Activated CD8-positive, alpha-beta memory T cell treated with anti-CD3 and anti-CD28 coated beads for 36 hours (primary cell): ENCODE results near the gene C10orf143. TPM values are rescaled to one million over a fixed set of nuclear protein-coding genes. Genes with fewer than 3 reads are reported as not detected.

ENCODE experiments used
- CTCF ChIA-PET: fragments of 350-600 bp; sonication (Branson Sonifier 250); formaldehyde crosslinking; loops from one replicate; lab custom pipeline; 2021; ENCODE audit warnings: antibody characterized with exemption; lab: Charles Lee
- POLR2A ChIA-PET: fragments of 350-600 bp; sonication (Branson Sonifier 250); formaldehyde crosslinking; loops from one replicate; lab custom pipeline; 2021; ENCODE audit warnings: antibody characterized with exemption; lab: Charles Lee
- total RNA-seq, 2 experiments: library from RNA; stranded (reverse); gene quantifications; one replicate each; pipeline ENCODE4 v1.2.3, GENCODE V29; 2021

The C10orf143 gene
- total RNA-seq, 2 experiments from 2014 or later = 4.0 to 5.0 TPM

DNA sequence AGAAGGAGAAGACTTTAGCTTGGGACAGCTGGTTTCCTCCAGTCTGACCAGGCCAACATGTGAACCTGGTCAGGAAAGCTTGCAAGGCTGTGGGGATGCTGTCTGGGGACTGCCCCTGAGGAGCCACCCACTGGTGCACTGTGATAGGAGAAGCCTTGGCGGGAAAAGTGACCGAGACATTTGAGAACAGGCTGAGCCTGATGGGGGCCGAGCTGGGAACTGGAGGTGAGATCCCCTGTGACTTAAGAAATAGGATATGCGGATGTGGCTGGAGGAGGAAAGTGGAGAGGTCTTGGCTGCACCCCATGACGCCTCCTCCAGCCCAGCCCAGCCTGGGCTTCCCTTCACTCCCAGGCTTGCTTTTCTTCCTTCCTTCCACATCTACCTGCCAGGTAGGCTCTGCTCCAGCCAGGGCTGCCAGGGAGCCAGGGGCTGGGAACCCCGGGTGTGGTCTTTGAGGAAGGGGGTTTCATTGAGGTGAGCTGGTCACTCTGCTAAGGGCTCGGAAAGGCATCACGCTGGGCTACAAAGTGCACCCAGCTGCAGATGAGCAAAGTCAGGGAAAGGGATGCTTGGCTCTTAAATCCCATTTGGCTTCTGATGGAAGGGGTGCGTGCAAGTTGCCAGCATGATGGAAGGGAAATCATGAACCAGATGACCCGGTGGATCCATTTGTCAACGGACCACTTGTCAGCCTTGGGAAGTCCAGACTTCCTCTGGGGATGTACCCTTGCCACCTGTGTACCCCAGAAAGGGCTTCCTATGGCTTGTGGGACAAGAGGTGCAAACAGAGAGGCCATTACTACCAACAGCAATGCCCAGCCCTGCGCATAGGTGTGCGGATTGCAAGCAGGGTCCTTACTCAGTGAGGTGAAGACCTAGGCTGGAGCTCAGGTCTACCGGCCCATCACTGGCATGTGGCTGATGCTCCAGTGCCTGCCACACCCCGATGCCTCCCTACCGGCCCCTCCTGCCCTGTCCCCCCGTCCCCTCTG, 66.3 kb downstream of the C10orf143 start:
- ChIA-PET CTCF (no interaction called here), POLR2A (no interaction called here)

DNA sequence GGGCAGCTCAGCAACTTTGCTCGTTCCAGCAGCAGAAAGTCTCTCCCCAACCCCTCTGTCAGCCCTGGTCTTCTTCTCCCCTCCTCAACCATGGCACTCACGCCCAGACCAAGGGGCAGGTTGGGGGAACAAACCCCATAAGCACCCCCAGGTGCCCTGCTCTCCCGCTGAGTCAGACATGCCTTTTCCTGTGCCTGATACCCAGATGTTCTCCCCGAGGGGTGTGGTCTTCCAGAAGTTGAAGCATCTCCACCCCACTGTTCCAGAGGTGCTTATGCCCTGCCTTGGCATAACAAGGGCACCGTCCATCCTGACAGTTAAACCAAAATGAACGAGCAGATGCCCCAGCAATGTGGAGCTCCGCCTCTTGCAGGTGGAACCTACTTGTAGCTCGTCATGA, 67.1 kb downstream of the C10orf143 start:
- ChIA-PET POLR2A (no interaction called here), CTCF (no interaction called here)

DNA sequence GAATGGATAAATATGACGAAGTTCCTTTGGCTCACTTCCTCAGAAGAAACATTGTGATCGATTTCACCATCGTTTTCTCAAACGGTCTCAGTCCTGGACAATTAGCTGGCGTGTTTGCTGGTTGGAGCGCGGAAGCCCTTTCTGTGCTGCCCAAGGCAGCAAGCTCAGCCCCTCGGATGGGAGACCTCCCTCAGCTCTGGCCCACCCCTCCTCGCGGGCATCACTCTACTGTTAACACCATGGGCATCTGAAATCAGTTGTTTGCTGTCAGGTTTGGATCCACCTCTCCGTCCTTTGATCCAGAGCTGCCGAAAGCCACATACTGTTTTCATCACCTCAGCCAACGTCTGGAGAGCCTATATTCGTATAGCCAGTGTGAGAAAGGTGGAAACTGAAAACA, 68.2 kb downstream of the C10orf143 start:
- ChIA-PET CTCF (no interaction called here), POLR2A (no interaction called here)

DNA sequence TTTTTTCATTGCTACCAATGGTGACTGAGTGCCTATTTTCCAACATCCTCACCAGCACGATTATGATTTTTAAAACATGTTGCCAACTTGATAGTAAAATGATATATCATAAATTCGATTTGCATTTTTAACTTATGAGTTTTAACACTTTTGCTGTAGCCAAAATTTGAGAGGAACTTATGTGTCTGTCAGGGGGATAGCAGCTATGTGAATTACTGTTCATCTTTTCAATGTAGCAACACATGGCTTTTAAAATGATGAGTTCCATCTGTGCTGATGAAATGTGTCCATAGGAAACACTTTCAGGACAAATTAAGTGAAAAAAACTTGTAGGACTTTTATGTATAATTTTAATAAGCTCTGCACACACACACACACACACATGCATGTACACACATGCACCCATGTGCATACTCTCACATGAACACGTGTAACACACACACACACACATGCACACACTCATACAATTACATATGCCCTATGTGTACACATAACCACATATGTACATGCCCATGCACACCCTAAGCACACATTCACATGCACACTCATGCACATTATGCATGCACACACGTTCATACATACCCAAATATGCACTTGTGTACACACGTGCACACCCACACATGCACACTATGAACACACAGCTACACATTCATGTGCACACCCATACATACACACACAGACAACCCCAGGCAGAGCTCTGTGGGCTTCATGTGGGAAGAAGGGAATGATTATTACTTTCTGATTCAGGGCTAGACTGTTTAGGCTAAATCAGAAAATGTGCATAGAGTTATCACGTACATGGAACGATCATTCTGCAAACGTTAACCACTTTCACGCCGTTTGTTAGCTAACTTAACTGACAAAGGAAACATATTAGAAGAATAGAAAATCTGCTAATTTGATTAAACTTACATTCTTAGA, 68.9 kb downstream of the C10orf143 start:
- POLR2A ChIA-PET = no interaction called here

DNA sequence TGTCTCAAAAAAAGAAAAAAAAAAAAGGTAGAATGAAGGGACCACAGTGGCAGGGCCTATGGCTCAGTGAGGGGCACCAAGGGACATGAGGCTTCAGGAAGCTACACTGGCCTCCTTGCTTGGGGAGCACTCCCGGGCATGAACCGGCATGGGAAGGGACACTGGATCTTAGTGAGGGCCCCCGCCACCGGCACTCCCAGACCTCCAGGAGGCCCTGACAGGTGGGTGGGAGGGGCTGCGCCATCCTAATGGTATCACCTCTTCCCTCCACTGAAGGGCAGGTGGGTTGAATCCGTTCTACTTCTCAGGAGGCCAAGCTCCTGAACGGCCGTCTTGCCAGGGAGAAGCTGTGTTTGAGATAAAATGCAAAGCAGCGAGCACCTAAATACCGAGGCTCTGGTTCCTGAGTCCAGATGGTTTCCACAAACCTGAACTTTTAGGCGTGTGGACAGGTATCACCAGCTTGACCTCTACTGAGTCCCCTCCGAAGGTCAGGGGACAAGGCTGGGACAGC, 69.8 kb downstream of the C10orf143 start:
- ChIA-PET CTCF (no interaction called here), POLR2A (no interaction called here)

More for the DNA sequence above, 68.9 kb downstream of the C10orf143 start:
- CTCF ChIA-PET = no interaction called here

DNA sequence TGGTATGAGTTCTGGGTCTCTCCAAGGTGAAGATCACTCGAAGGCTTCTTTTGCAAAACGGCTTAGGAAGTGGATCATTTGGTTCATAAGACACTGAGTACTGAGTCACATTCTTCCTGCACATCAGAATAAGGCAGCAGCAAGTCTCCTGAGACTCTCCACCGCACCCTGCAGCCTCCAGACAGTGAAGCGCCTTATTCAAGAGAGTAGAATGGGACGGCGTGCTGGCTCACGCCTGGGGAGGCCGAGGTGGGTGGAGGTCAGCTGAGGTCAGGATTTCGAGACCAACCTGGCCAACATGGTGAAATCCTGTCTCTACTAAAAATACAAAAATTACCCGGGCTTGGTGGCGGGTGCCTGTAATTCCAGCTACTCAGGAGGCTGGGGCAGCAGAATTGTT, 70.3 kb downstream of the C10orf143 start:
- ChIA-PET POLR2A (no interaction called here), CTCF (no interaction called here)

DNA sequence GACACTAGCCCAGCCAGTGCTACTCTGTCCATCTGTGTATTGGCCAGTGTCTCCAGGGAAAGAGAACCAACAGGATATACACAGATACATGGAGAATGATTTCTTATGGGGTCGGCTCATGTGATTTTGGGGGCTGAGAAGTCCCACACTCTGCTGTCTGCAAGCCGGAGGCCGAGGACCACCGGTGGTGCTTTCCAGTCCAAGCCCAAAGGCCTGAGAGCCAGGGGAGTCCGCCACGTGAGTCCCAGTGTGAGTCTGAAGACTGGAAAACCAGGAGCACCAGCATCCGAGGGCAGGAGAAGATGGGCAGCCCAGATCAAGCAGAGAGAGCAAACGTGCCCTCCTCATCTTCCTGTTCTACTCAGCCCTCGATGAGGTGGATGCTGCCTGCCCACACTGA, 71.5 kb downstream of the C10orf143 start:
- CTCF ChIA-PET = no interaction called here
- POLR2A ChIA-PET = no interaction called here

DNA sequence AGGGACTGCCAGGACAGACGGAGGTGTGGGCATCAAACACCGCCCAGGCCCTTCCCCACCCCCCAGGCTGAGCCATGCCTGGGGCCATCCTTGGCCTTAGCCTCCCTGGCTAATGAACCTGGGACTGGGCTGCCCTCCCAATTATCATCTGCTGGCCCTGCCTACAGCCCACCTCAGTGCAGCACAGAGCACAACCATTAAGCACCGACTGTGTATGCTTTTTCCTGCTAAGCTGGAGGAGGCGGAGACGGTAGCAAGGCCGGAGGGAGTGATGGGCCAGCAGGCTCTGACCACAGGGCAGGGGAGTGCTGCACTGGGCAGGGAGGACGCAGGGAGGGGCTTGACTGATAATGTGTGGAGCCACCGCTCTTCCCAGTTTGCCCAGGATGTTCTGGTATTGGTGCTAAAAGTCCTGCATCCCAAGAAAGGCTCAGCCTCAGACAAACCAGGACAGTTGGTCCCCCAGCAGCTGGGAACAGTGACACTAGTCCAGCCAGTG, 72.0 kb downstream of the C10orf143 start:
- POLR2A ChIA-PET = no interaction called here
- CTCF ChIA-PET = no interaction called here

DNA sequence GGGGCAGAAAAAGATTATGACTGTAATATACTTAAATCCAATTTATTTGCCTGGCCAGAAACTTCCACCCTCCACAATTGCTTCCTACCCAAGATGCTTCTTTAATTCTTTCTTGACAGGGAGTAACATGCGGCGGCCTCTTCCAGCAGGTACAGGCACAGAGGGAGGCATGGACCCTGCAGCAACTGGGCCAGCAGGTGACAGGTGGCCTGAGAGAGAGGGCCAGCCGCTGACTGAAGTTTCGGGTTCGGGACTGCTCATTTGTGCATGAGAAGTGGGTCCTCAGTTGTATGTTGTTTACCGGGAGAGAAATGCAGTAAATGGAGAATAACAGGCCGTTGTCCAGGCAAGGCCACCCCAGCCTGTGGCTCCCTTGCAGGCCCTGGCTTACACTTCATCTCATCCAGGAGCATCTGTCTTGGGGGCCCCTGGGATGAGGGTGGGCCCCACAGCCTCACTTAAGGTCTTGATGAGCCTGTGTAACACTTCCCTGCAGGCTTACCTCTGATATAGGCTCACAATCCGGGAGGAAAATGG, 72.5 kb downstream of the C10orf143 start:
- ChIA-PET POLR2A (no interaction called here), CTCF (no interaction called here)

DNA sequence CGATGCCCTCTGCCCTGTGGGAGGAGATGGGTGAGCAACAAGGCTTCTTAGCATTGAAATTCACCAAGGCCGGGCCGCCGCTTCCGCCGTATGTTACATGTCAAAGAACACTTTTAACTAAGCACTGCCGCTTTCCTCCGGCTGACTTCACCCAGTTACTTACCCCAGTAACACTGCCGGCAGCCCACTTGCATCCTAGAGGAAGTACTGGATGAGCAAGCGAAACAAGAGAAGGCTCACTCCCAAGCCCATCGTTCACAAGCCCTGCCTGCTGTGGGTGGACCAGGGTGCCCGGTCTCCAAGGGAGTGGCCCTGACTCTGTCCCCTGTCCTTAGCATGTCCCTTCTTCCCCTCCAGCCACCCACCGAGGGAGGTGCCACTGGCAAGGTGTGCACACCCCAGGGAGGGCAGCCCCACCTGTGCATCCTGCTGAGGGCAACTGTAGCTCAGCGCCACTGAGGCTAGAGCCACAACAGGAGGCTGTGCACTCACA, 73.4 kb downstream of the C10orf143 start:
- CTCF ChIA-PET = no interaction called here
- POLR2A ChIA-PET = no interaction called here

DNA sequence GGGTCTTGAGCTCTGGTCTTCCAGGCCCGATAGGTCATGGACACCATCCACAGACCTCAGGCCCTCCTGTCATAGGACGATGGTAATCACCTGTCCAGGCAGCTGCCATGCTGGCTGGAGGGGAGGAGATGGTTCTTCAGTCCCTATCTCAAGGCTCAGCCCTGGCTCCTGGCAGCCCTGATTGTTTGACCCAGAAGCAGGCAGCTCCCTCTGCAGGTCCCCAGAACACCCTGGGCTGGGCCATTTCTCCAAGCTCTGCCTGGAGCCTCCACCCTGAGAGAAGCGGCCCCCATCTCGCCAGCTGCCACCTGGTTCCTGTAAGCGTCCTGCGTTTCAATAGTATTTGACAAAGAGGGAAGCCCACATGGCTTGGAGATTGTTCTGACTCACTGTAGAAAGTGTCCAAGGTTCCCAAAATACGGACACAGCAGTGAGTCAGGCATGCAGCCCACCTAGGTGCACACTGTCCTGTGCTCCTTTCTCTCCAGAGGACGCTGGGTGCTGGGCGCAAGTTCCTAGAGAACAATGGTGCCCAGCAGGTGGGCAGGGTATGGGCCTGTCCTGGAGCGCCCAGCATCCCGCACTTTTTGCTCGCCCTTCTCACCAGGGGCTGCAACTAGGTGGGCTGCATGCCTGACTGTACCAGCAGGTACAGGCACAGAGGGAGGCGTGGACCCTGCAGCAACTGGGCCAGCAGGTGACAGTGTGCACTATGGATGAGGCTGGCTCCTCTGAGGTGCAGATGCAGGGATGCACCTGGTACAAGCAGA, 74.1 kb downstream of the C10orf143 start:
- ChIA-PET CTCF (no interaction called here), POLR2A (no interaction called here)

DNA sequence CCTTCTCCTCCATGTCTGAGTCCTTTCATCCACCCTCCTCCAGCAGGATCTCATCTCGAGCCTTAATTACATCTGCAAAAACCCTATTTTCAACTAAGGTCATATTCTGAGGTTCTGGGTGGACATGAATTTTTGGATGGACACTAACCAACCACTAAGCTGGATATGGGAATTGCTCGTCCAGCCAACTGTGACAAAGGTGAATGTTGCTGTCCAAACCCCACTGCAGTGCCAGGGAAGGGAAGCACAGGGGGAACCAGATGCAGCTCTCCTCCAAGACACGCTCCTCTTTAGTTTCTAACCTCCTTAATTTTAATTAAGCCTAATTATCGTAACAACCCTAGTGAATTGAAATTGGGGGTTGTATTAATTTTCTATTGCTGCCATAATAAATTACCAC, 81.4 kb downstream of the C10orf143 start:
- POLR2A ChIA-PET = no interaction called here
- CTCF ChIA-PET = no interaction called here

DNA sequence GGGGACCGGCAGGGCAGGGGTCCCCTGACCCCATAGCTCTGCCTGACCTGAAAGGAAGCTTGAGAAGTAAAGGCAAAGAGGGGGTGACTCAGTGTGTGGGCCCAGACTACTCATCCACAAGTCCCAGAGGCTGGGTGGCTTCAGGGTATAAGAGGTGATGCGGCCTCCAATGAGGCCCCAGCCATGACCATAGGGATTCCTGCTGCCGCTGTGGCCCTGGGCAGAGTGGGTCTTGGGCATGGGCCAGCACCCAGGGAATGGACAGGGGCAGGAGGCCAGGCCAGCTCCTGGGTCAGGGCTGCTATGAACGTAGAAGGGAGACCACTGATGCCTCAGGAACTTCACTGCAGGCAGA, 82.2 kb downstream of the C10orf143 start:
- ChIA-PET CTCF (no interaction called here), POLR2A (no interaction called here)

DNA sequence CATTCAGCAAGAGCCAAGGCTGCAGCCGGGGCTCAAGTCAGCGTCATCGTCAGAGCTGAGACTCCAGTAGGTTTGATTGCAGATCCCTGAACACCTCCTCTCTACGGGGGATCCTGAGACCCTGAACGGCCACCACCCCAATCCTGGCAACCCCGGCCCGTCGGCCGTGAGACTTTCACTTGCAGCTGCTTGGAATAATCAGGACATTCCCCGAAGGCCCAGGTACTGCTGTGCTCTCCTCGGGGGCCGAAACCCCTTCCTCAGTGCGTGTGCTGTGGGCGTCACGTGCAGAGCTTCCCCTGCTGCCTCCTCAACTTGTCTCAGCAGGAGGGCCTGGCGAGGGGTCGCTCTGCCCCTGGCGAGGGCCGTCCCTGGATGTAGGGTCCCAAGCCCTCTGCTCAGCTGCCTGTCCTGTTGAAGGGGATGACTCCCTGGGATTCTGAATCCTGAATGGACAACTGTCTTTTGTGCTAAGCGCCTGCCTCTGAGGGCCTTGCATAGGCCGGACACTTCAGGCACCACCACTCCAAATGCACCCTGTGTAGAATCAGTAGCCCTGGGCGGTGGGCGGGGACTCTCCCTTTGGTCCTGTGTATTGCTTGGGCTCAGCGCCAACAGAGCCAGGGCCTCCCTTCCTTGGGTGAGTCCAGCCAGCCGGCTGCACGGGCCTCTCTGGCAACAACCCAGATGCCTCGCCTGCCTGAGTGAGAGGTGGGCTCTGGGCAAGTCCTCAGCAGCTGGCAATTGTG, 82.7 kb downstream of the C10orf143 start:
- CTCF ChIA-PET = no interaction called here
- POLR2A ChIA-PET = no interaction called here

DNA sequence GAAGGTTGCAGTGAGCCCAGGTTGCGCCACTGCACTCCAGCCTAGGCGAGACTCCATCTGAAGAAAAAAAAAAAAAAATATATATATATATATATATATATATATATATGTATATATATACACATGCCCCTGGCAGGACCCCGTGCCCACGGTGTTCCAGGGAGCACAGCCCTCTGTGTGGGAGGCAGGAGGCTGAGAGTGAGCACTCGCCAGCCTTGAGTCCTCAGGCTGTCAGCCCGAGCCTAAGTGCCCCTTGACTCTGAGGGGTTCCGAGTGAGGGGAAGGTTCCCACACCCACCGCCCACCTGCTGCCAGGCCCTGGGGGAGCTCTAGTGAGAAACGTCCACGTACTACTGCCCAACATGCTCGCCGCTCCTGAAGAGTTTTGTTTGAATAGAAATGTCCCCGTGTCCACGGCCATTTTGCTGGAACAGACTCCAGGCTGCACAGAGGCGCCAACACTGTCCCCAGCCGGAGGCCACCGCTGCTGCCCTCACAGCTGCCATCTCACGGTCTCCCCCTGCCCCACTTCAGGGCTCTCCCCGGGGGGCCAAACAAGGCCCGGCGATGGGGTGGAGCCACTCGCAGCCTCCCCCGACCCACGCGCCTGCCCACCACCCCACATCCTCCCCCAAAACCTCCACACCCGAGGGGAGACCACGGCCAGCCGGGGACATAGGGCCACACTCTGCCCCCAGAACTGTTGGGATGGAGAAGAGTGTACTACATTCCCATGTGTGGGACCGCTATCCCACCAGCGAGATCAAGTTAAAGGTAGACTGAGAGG, 83.8 kb downstream of the C10orf143 start:
- ChIA-PET POLR2A (no interaction called here), CTCF (interaction anchor here (0.6 kb wide), 1 partner anchor 766 kb away, joined by 3 read pairs; no protein-coding TSS in a partner anchor)

DNA sequence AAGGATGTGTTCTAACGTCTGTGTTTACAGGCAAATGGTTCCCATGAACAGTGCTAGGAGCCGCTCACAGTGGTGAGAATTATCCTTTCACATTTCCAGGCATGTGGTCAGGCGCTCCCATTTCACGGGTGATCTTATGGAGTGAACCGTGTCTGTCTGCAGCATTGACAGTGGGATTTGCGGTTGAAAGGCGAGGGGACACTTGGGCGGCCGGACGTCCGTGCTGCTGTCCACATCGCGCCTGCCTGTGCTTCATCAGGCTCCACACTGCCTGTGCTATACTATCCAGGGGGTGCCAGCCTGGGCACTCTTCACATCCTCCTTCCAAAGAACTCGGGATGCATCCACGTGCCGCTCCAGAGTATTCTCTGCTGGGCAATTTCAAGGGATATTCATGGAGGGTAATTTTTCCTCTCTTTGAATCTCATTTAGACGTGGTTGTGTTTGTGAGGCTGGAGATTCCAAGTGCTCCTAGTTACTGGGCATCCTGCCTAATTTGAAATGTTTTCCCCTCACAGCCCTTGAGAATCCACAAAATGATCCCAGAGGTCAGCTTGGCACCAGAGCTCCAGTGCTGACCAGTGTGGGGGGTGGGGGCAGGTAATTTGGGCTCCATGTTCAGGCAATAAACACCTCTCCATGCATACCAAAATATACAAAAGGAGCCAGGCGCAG, 84.7 kb downstream of the C10orf143 start:
- CTCF ChIA-PET = interaction anchor here (0.6 to 1.1 kb wide), 2 partner anchors 76 to 765 kb away, joined by 3 read pairs; no protein-coding TSS in a partner anchor
- POLR2A ChIA-PET = no interaction called here

DNA sequence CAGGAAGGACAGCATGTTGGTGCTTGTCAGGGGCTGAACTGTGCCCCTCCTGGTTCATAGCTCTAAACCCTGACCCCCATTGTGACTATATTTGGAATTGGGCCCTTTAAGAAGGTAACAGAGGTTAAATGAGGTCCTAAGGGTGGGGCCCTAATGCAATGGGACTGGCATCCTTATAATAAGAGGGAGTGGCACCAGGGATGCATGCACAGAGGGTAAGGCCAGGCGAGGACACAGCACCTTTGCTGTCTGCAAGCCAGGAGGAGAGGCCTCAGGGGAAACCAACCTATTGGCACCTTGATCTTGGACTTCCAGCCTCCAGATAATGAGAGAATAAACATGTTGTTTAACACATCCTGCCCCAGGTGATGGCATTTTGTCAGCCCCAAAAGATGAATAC, 85.3 kb downstream of the C10orf143 start:
- CTCF ChIA-PET = interaction anchor here (0.6 to 1.1 kb wide), 2 partner anchors 76 to 1094 kb away, joined by 3 to 4 read pairs; no protein-coding TSS in a partner anchor

More for the DNA sequence above, 85.3 kb downstream of the C10orf143 start:
- POLR2A ChIA-PET = no interaction called here
